Cardiac septum (tissue), 1 donor: ENCODE measurements around the gene PROZ. TPM values are rescaled to one million over a fixed set of nuclear protein-coding genes. Genes with fewer than 3 reads are reported as not detected.

ENCODE experiments used
- DNase-seq: peaks from one replicate; pipeline ENCODE4 v3.0.0-alpha.2; 2020; ENCODE audit warnings: low spot score
- intact Hi-C: fragments of 100-400 bp; cut with DNase I; formaldehyde crosslinking; loops from one replicate; pipeline ENCODE4 v1.14.0; 2022
- total RNA-seq: library from RNA; stranded (reverse); fragmentation: NEBNext Ultra II Directional; extraction: Animal tissue kit (Norgen Biotek cat#: 25700); gene quantifications from one replicate; pipeline ENCODE4 v1.2.1, GENCODE V29; 2021
- donor health status: DM: no; HTN: no; CAD: no.

Gene PROZ
- total RNA-seq, 1 donor from 2014 or later: not detected

DNA sequence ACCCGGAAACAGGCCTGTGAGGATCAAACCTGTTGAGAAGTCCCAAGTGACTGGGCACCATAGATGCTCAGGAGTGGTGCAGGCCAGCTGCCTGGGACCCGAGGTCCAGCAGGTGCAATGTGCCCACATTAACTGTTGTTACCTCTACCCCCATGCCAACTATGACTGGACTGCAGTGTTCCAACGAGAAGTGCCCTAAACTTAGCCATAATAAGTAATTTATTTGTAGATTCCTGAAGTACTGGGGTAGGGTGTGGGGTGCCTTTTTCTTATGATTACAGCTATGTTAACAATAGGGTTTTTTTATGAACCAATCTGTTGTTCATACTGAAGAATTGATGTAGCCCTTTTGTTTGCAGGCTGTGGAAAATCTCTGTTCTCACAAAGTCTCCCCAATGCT is 60.1 kb downstream of the PROZ start:
- intact Hi-C loops: no loop called here
- no peak for DNase-seq

DNA sequence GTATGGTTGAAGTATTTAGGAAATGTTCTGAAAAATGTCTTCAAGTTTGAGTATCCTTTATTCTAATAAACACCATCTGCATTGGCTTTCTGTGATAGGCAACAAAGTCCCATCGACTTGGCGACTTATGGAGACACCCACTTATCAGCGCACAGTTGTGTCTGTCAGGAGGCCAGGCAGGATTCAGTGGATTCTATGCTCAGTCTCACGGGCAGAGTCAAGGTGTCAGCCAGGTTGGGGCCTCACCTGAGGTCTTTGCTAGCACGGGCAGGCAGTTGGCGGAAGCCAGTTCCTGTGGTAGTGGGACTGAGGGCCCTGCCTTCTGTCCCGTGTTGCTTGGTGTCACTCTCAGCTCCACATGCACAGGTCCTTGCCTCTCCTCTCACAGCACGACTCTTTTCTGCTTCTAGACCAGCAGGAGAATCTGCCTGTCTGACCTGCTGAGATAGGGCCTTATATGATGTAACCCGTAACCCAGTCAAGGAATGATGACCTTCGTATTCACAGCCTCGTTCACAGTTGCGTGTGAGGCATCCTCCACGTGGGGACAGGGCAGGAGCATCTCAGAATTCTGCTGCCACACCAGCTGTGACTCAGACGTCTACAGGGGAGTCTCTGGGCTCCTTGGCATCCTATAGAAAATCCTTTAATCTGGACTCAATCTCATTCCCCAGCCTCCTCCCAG is 61.0 kb downstream of the PROZ start:
- no peak for DNase-seq
- intact Hi-C loops: no loop called here

DNA sequence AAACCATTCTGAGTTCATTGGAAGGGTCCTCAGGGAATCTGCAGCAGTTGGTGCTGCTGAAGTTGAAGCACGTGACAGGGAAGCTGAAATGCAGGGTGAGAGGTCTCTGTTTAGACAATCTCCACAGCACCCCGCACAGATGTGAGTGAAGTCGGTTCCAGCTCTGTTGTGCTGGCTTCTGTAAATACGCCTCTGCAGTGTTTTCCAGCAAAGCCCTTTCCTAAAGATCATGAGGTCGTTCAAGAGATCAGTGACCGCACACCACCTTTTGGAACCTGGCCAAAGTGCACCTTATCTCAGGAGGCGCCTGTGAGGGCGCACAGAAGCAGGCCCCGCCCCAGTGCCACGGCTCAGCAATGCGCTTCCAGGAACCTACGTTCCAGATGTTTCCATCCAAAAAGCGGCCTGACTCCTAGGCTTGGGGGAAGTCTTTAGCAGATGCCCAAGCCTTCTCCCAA is 61.7 kb downstream of the PROZ start:
- no peak for DNase-seq
- intact Hi-C loops: loop anchor here (2.0 to 10.0 kb wide), 2 partner anchors 185 to 275 kb away; no protein-coding TSS in a partner anchor

DNA sequence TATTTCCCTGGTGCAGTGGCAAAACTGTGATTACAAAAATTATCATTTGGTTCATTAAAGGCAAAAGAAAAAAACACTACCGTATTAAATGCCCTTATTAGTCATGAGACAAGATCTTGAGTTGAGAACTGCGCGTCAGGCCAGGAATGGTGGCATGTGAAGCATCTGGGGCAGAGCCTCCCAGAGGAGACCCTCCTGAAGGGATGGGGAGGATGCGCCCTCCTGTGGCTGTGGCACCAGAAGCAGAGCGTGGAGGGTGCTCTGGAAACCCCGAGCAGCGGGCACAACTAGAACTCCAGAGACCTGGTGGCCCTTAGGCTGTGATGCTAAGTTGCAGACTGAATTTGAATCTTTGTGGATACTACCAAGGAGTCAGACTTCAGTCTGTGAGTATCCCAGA is 62.4 kb downstream of the PROZ start:
- intact Hi-C loops: loop anchor here (2.0 to 10.0 kb wide), 2 partner anchors 186 to 276 kb away; no protein-coding TSS in a partner anchor
- no peak for DNase-seq

Other genes with a start within 250 kb of the PROZ start
- gene MCF2L, start 189.4 kb upstream of the PROZ start, total RNA-seq: 38.9 TPM
- gene F7, start 52.9 kb upstream of the PROZ start, total RNA-seq: 0.46 TPM
- 13.7 TPM for gene F10, start 35.8 kb upstream of the PROZ start, total RNA-seq
- 47.8 TPM for gene PCID2, start 50.0 kb downstream of the PROZ start, total RNA-seq
- 92.5 TPM for gene CUL4A, start 51.0 kb downstream of the PROZ start, total RNA-seq
- gene LAMP1, start 138.6 kb downstream of the PROZ start, total RNA-seq: 91.4 TPM
- 0.70 TPM for gene GRTP1, start 205.5 kb downstream of the PROZ start, total RNA-seq